T-helper 17 cell (primary cell): Measurements from ENCODE around the gene ZNF136. TPM values are rescaled to one million over a fixed set of nuclear protein-coding genes. Genes with fewer than 3 reads are reported as not detected.

Experiments used
- ATAC-seq: fragments of 150-1000 bp; cut with Tn5 transposase; 2 replicates; pipeline ENCODE4 v1.10.0; 2021; ENCODE audit warnings: mild to moderate bottlenecking, moderate library complexity
- DNase-seq, 3 donors: peaks; one replicate each; pipeline versions ENCODE4 v3.0.0 to v3.0.0-alpha.2; 2020 to 2021
- H3K9me3 ChIP-seq: one replicate; pipeline ENCODE4 v1.7.0; 2013; ENCODE audit warnings: low read length, mild to moderate bottlenecking; ENCODE audit not compliant: control insufficient read depth, poor library complexity, severe bottlenecking
- H3K27ac Mint-ChIP-seq: one replicate; pipeline ENCODE4 v1.8.0; 2022; ENCODE audit warnings: mild to moderate bottlenecking, moderate library complexity, mixed read lengths
- H3K27me3 Mint-ChIP-seq: one replicate; pipeline ENCODE4 v1.8.0; 2022; ENCODE audit warnings: mixed read lengths
- H3K36me3 Mint-ChIP-seq: one replicate; pipeline ENCODE4 v1.8.0; 2022; ENCODE audit warnings: low read depth, mixed read lengths
- H3K4me1 Mint-ChIP-seq: one replicate; pipeline ENCODE4 v1.8.0; 2022; ENCODE audit warnings: mild to moderate bottlenecking, mixed read lengths
- H3K4me3 Mint-ChIP-seq: one replicate; pipeline ENCODE4 v1.8.0; 2022; ENCODE audit warnings: mild to moderate bottlenecking, moderate library complexity, mixed read lengths
- total RNA-seq, 4 donors: library from RNA in 2 of 4; stranded (reverse) in 2 of 4; gene quantifications; one replicate each; pipeline ENCODE4 v1.2.3 and lab custom pipeline; 2022 to 2026

The ZNF136 gene
- total RNA-seq, 2 donors from 2014 or later = 26.9 to 32.0 TPM

- H3K27me3 Mint-ChIP-seq = no peaks in the 10 kb centered on the region
- H3K9me3 ChIP-seq = peaks cover 8% of the 10 kb centered on the region
- ATAC-seq (no peak), DNase-seq (no peak)
- peaks cover 2% of the 10 kb centered on the region for H3K36me3 Mint-ChIP-seq
- no peak overlapping the region for H3K4me3 Mint-ChIP-seq
- no peak overlapping the region for H3K27ac Mint-ChIP-seq
- no peaks in the 10 kb centered on the region for H3K4me1 Mint-ChIP-seq
Measured at GRCh38 chr19:12205296-12205695, 42.4 kb downstream of the ZNF136 start.

- Mint-ChIP-seq H3K27me3 (no peaks in the 10 kb centered on the region), H3K27ac (no peak overlapping the region), H3K36me3 (peaks cover 2% of the 10 kb centered on the region), H3K4me1 (no peaks in the 10 kb centered on the region), H3K4me3 (no peak overlapping the region)
- ATAC-seq = no peak
- no peak for DNase-seq
- peaks cover 12% of the 10 kb centered on the region for H3K9me3 ChIP-seq
Measured at GRCh38 chr19:12208221-12208620, 45.3 kb downstream of the ZNF136 start.

GRCh38 chr19:12217332-12217731, 54.4 kb downstream of the ZNF136 start:
- Mint-ChIP-seq H3K27ac (no peak overlapping the region), H3K4me1 (no peaks in the 10 kb centered on the region), H3K36me3 (peaks cover 9% of the 10 kb centered on the region), H3K4me3 (no peak overlapping the region), H3K27me3 (no peaks in the 10 kb centered on the region)
- peaks cover 14% of the 10 kb centered on the region for H3K9me3 ChIP-seq
- ATAC-seq (no peak), DNase-seq (no peak)

- H3K27ac Mint-ChIP-seq = no peak overlapping the region
- no peak for DNase-seq
- ATAC-seq = no peak
- peaks cover 3% of the 10 kb centered on the region for H3K9me3 ChIP-seq
- no peaks in the 10 kb centered on the region for H3K4me1 Mint-ChIP-seq
- H3K36me3 Mint-ChIP-seq = peaks cover 4% of the 10 kb centered on the region
- H3K4me3 Mint-ChIP-seq = no peak overlapping the region
- H3K27me3 Mint-ChIP-seq = no peaks in the 10 kb centered on the region
Measured at GRCh38 chr19:12222980-12223630, 60.2 kb downstream of the ZNF136 start.

GRCh38 chr19:12224676-12225075, 61.8 kb downstream of the ZNF136 start:
- H3K27me3 Mint-ChIP-seq = no peaks in the 10 kb centered on the region
- H3K27ac Mint-ChIP-seq = no peak overlapping the region
- ATAC-seq (no peak), DNase-seq (no peak)
- H3K4me1 Mint-ChIP-seq = no peaks in the 10 kb centered on the region
- H3K9me3 ChIP-seq = no peaks in the 10 kb centered on the region
- H3K36me3 Mint-ChIP-seq = peaks cover 2% of the 10 kb centered on the region
- H3K4me3 Mint-ChIP-seq = no peak overlapping the region

GRCh38 chr19:12229990-12230389, 67.1 kb downstream of the ZNF136 start:
- Mint-ChIP-seq H3K4me3 (no peak overlapping the region), H3K27me3 (no peaks in the 10 kb centered on the region), H3K4me1 (no peaks in the 10 kb centered on the region), H3K36me3 (peaks cover 8% of the 10 kb centered on the region), H3K27ac (no peak overlapping the region)
- ATAC-seq = no peak
- no peak for DNase-seq
- peaks cover 3% of the 10 kb centered on the region for H3K9me3 ChIP-seq

- ATAC-seq = no peak
- H3K36me3 Mint-ChIP-seq = peaks cover 8% of the 10 kb centered on the region
Measured at GRCh38 chr19:12230751-12231733, 68.1 kb downstream of the ZNF136 start.

GRCh38 chr19:12232961-12233360, 70.1 kb downstream of the ZNF136 start:
- H3K9me3 ChIP-seq = peaks cover 6% of the 10 kb centered on the region
- DNase-seq = no peak
- H3K36me3 Mint-ChIP-seq = peaks cover 8% of the 10 kb centered on the region
- H3K27ac Mint-ChIP-seq = no peak overlapping the region
- H3K27me3 Mint-ChIP-seq = no peaks in the 10 kb centered on the region
- no peaks in the 10 kb centered on the region for H3K4me1 Mint-ChIP-seq
- no peak overlapping the region for H3K4me3 Mint-ChIP-seq
- ATAC-seq = no peak

More at GRCh38 chr19:12230751-12231733, 68.1 kb downstream of the ZNF136 start:
- no peak overlapping the region for H3K27ac Mint-ChIP-seq
- peaks cover 6% of the 10 kb centered on the region for H3K9me3 ChIP-seq
- H3K27me3 Mint-ChIP-seq = no peaks in the 10 kb centered on the region
- no peak overlapping the region for H3K4me3 Mint-ChIP-seq
- H3K4me1 Mint-ChIP-seq = no peaks in the 10 kb centered on the region
- DNase-seq = no peak

- Mint-ChIP-seq H3K27me3 (no peaks in the 10 kb centered on the region), H3K4me3 (no peak overlapping the region), H3K27ac (no peak overlapping the region), H3K36me3 (peaks cover 9% of the 10 kb centered on the region), H3K4me1 (no peaks in the 10 kb centered on the region)
- ATAC-seq = no peak
- no peak for DNase-seq
- peaks cover 6% of the 10 kb centered on the region for H3K9me3 ChIP-seq
Measured at GRCh38 chr19:12237143-12237839, 74.4 kb downstream of the ZNF136 start.

Other genes starting within 250 kb of the ZNF136 start
- 10 to 100 TPM; 14.3 to 18.7 TPM for gene ZNF700, start 238.0 kb upstream of the ZNF136 start, total RNA-seq
- 1 to 10 TPM; 1.5 to 1.7 TPM for gene ZNF763, start 198.1 kb upstream of the ZNF136 start, total RNA-seq
- 1 to 10 TPM in 1 of 2 donors, under 1 TPM in 1; 0.85 to 1.3 TPM for gene ZNF433, start 127.4 kb upstream of the ZNF136 start, total RNA-seq
- not detected for gene ZNF878, start 110.1 kb upstream of the ZNF136 start, total RNA-seq
- gene ZNF844, start 98.4 kb upstream of the ZNF136 start, total RNA-seq = 1 to 10 TPM; 4.7 to 9.7 TPM
- gene ZNF20, start 22.7 kb upstream of the ZNF136 start, total RNA-seq = 1 to 10 TPM; 1.3 to 1.6 TPM
- 1 to 10 TPM in 1 of 2 donors, under 1 TPM in 1; 0.75 to 1.4 TPM for gene ZNF625, start 6.4 kb upstream of the ZNF136 start, total RNA-seq
- gene ZNF44, start 131.8 kb downstream of the ZNF136 start, total RNA-seq = 10 to 100 TPM; 20.7 to 35.5 TPM
- 1 to 10 TPM; 1.1 to 2.3 TPM for gene ZNF563, start 170.5 kb downstream of the ZNF136 start, total RNA-seq
- gene ZNF442, start 202.6 kb downstream of the ZNF136 start, total RNA-seq = under 1 TPM; 0.29 to 0.97 TPM
- 1 to 10 TPM; 1.5 to 1.7 TPM for gene ZNF799, start 238.2 kb downstream of the ZNF136 start, total RNA-seq